Lower lobe of right lung (tissue), 2 donors: ENCODE measurements around the gene PDZRN4. TPM values are rescaled to one million over a fixed set of nuclear protein-coding genes. Genes with fewer than 3 reads are reported as not detected.

ENCODE experiments used
- ATAC-seq, 2 donors: fragments of 200-7000 bp; cut with Tn5 transposase; one replicate each; pipeline ENCODE4 v1.9.1; 2020 to 2022; ENCODE audit warnings: mild to moderate bottlenecking in 2 of 2, moderate library complexity in 2 of 2
- DNase-seq: peaks from one replicate; pipeline ENCODE4 v3.0.0-alpha.2; 2020
- H3K27ac ChIP-seq: fragments of 200-600 bp; one replicate; pipeline ENCODE4 v1.8.0; 2022
- H3K27me3 ChIP-seq: fragments of 200-600 bp; one replicate; pipeline ENCODE4 v1.8.0; 2022; ENCODE audit warnings: low read depth
- H3K36me3 ChIP-seq: fragments of 200-600 bp; one replicate; pipeline ENCODE4 v1.8.0; 2022; ENCODE audit warnings: mild to moderate bottlenecking
- H3K4me1 ChIP-seq: fragments of 200-600 bp; one replicate; pipeline ENCODE4 v1.8.0; 2022
- H3K4me3 ChIP-seq: fragments of 200-600 bp; one replicate; pipeline ENCODE4 v1.8.0; 2022; ENCODE audit warnings: mild to moderate bottlenecking
- H3K9me3 ChIP-seq: fragments of 200-600 bp; one replicate; pipeline ENCODE4 v1.8.0; 2022
- CTCF ChIP-seq: fragments of 200-600 bp; IDR thresholded peaks from one replicate; pipeline ENCODE4 v1.8.0; 2022; ENCODE audit warnings: antibody characterized with exemption, mild to moderate bottlenecking
- intact Hi-C: fragments of 100-400 bp; cut with DNase I; formaldehyde crosslinking; loops from one replicate; pipeline ENCODE4 v1.11.0; 2022
- total RNA-seq: library from RNA; stranded (reverse); fragmentation: NEBNext Ultra II Directional; extraction: Animal tissue kit (Norgen Biotek cat#: 25700); gene quantifications from one replicate; pipeline ENCODE4 v1.2.1, GENCODE V29; 2021
- donor health status: DM: no; HTN: yes; CAD: no; lungs with severe emphysema.

The PDZRN4 gene
- total RNA-seq, 1 donor from 2014 or later: 1.6 TPM

DNA sequence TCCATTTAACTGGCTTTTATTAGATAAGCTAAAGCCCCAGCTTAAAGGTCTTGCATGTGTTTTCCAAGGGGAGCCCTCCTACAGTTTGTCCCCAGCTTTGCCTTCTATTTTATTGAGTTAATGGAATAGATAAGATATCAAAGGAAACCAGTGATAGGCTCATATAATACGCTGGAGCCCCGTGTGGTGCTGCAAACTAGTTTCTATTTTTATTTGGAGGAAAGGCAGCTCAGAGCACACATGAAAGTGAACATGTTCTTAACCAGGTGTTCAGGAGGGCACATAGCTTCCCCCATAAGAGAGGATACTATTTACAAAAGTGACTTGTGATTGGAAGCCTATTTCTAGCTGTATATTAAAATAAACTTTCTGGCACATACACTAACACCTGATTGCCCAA, 251.7 kb downstream of the PDZRN4 start:
- intact Hi-C loops: no loop called here

GRCh38 chr12:41441180-41441579, 253.1 kb downstream of the PDZRN4 start:
- Histone ChIP-seq H3K4me3 (no peak overlapping the region), H3K27me3 (no peaks in the 10 kb centered on the region), H3K9me3 (no peaks in the 10 kb centered on the region), H3K36me3 (no peaks in the 10 kb centered on the region), H3K4me1 (no peaks in the 10 kb centered on the region), H3K27ac (no peak overlapping the region)
- ATAC-seq (no peak), DNase-seq (no peak)
- intact Hi-C loops: no loop called here
- TF ChIP-seq CTCF: no peak

More for the DNA sequence above, 251.7 kb downstream of the PDZRN4 start:
- TF ChIP-seq CTCF: no peak
- Histone ChIP-seq H3K4me3 (no peak overlapping the region), H3K36me3 (no peaks in the 10 kb centered on the region), H3K4me1 (no peaks in the 10 kb centered on the region), H3K27me3 (no peaks in the 10 kb centered on the region), H3K9me3 (no peaks in the 10 kb centered on the region), H3K27ac (no peak overlapping the region)
- DNase-seq (no peak), ATAC-seq (no peak)

DNA sequence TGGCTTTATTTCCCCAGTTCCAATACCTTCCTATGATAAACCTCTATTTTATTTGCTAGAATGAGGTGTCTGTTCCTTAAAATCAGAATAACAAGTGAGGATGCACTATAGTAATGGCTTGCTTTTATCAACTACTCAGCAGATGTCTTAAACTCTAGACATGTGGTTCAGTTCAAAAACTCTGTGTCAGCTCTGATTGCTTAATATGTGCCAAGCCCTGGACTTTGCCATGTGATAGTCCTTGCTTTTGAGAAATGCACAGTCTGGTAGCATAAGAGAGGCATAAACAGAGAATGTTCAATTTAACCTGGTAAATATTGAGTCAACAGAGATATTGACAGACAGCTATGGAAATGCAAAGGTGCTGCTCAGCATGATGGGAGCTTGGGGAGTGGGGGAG, 254.8 kb downstream of the PDZRN4 start:
- no peak for ATAC-seq
- no peaks in the 10 kb centered on the region for H3K27me3 ChIP-seq
- no peak overlapping the region for H3K27ac ChIP-seq
- DNase-seq: no peak
- H3K9me3 ChIP-seq: no peaks in the 10 kb centered on the region
- intact Hi-C loops: no loop called here
- H3K36me3 ChIP-seq: no peaks in the 10 kb centered on the region
- no peak for TF ChIP-seq CTCF
- no peaks in the 10 kb centered on the region for H3K4me1 ChIP-seq
- H3K4me3 ChIP-seq: no peak overlapping the region

DNA sequence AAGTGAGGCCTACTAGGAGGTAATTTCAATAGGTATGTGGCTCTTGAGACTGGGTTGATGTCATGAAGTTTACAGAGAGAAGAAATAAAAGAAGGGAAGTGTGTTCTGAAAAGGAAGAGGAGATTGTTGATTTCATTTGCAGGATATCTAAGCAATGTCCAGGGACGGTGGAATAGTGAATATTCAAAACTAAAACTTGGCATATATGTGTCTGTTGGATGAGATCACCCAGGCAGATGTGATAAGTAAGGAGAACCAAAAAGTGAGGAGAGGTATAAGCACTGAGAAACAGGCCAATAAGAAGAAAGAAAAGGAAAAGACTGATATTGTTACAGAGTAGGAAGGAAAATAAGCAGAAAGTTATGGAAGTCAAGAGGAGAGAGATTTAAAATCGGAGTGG, 255.6 kb downstream of the PDZRN4 start:
- Histone ChIP-seq H3K27me3 (no peaks in the 10 kb centered on the region), H3K36me3 (no peaks in the 10 kb centered on the region), H3K9me3 (no peaks in the 10 kb centered on the region), H3K27ac (no peak overlapping the region), H3K4me1 (no peaks in the 10 kb centered on the region), H3K4me3 (no peak overlapping the region)
- ATAC-seq: no peak
- TF ChIP-seq CTCF: no peak
- DNase-seq: no peak
- intact Hi-C loops: no loop called here

- H3K9me3 ChIP-seq: no peaks in the 10 kb centered on the region
- TF ChIP-seq CTCF: no peak
- intact Hi-C loops: no loop called here
Observed at GRCh38 chr12:41452838-41453407, 264.8 kb downstream of the PDZRN4 start.

More at GRCh38 chr12:41452838-41453407, 264.8 kb downstream of the PDZRN4 start:
- no peaks in the 10 kb centered on the region for H3K36me3 ChIP-seq
- DNase-seq (no peak), ATAC-seq (no peak)
- H3K4me3 ChIP-seq: no peak overlapping the region
- H3K27ac ChIP-seq: no peak overlapping the region
- no peaks in the 10 kb centered on the region for H3K4me1 ChIP-seq
- H3K27me3 ChIP-seq: no peaks in the 10 kb centered on the region
